Ramos (cell line): ENCODE results near the gene DNAH8.
"Not testable (repeated sequence)": the region's sequence is repeated elsewhere in the genome, so short reads cannot be mapped to it uniquely, and the experiment has no call there.

ENCODE experiments used
- in situ Hi-C: fragments of 300-500 bp; cut with MboI; formaldehyde crosslinking; loops from one replicate; pipeline ENCODE4 v1.14.3; 2022; ENCODE audit warnings: low sequenced_read_pairs; ENCODE audit not compliant: unreplicated experiment

Gene DNAH8

GRCh38 chr6:38715016-38715689, at the start of gene DNAH8:
Gene DNAH8, plus strand, starts transcription at chr6:38715311. Its CDS starts 7,499 bp downstream, at chr6:38722810.
- in situ Hi-C loops: no loop called here

GRCh38 chr6:38671885-38672467, 43.1 kb upstream of the DNAH8 start:
- in situ Hi-C loops: no loop called here

- in situ Hi-C loops: no loop called here
Measured at GRCh38 chr6:38673397-38674165, 41.5 kb upstream of the DNAH8 start.

- in situ Hi-C loops: no loop called here
Measured at GRCh38 chr6:38676236-38676973, 38.7 kb upstream of the DNAH8 start.

- in situ Hi-C loops: no loop called here
Measured at GRCh38 chr6:38676974-38677544, 38.1 kb upstream of the DNAH8 start.

- in situ Hi-C loops: no loop called here
Measured at GRCh38 chr6:38678178-38678760, 36.8 kb upstream of the DNAH8 start.

GRCh38 chr6:38679668-38680067, 35.4 kb upstream of the DNAH8 start:
- in situ Hi-C loops: no loop called here

GRCh38 chr6:38681850-38682249, 33.3 kb upstream of the DNAH8 start:
- in situ Hi-C loops: no loop called here

- in situ Hi-C loops: no loop called here
Measured at GRCh38 chr6:38684237-38684636, 30.9 kb upstream of the DNAH8 start.

- in situ Hi-C loops: no loop called here
Measured at GRCh38 chr6:38684904-38685303, 30.2 kb upstream of the DNAH8 start.

- in situ Hi-C loops: no loop called here
Measured at GRCh38 chr6:38686270-38687042, 28.7 kb upstream of the DNAH8 start.

- in situ Hi-C loops: no loop called here
Measured at GRCh38 chr6:38687043-38687353, 28.1 kb upstream of the DNAH8 start.

- in situ Hi-C loops: no loop called here
Measured at GRCh38 chr6:38687549-38687948, 27.6 kb upstream of the DNAH8 start.

GRCh38 chr6:38688579-38689087, 26.5 kb upstream of the DNAH8 start:
- in situ Hi-C loops: no loop called here

- in situ Hi-C loops: no loop called here
Measured at GRCh38 chr6:38695227-38695900, 19.7 kb upstream of the DNAH8 start.

GRCh38 chr6:38695933-38696332, 19.2 kb upstream of the DNAH8 start:
- in situ Hi-C loops: no loop called here

- in situ Hi-C loops: no loop called here
Measured at GRCh38 chr6:38696345-38696744, 18.8 kb upstream of the DNAH8 start.

GRCh38 chr6:38697846-38698245, 17.3 kb upstream of the DNAH8 start:
- in situ Hi-C loops: no loop called here

- in situ Hi-C loops: not testable (repeated sequence)
Measured at GRCh38 chr6:38699702-38700101, 15.4 kb upstream of the DNAH8 start.
